Activated CD4-positive, alpha-beta T cell treated with anti-CD3 and anti-CD28 coated beads, Interleukin-2, amount 50 U/mL, for 16 hours (primary cell): ENCODE results near the gene SLC35F6.
"Not testable (repeated sequence)": the region's sequence is repeated elsewhere in the genome, so short reads cannot be mapped to it uniquely, and the experiment has no call there.

Experiments used
- DNase-seq: peaks from one replicate; pipeline ENCODE4 v3.0.0-alpha.2; 2020

The SLC35F6 gene

GRCh38 chr2:26757873-26758789 is 6.0 kb upstream of the SLC35F6 start:
- DNase-seq, result peak; percentile 61

GRCh38 chr2:26758790-26759321 is 5.2 kb upstream of the SLC35F6 start:
- DNase-seq, result no peak

- DNase-seq, result no peak
Measured at GRCh38 chr2:26759845-26760244, 4.2 kb upstream of the SLC35F6 start.

- DNase-seq, result not testable (repeated sequence)
Measured at GRCh38 chr2:26760991-26761390, 3.1 kb upstream of the SLC35F6 start.

GRCh38 chr2:26763019-26763418 is 1.1 kb upstream of the SLC35F6 start:
- no peak for DNase-seq

- DNase-seq, result no peak
Measured at GRCh38 chr2:26764906-26765305, 822 bp downstream of the SLC35F6 start.

GRCh38 chr2:26765475-26766200 is 1.6 kb downstream of the SLC35F6 start:
- no peak for DNase-seq

- no peak for DNase-seq
Measured at GRCh38 chr2:26767129-26767528, 3.0 kb downstream of the SLC35F6 start.

GRCh38 chr2:26767894-26768487 is 3.9 kb downstream of the SLC35F6 start:
- DNase-seq, result no peak

GRCh38 chr2:26768759-26769088 is 4.6 kb downstream of the SLC35F6 start:
- no peak for DNase-seq

GRCh38 chr2:26769089-26769761 is 5.1 kb downstream of the SLC35F6 start:
- peak; percentile 67 for DNase-seq

- peak; percentile 29 for DNase-seq
Measured at GRCh38 chr2:26770986-26771586, 7.0 kb downstream of the SLC35F6 start.

GRCh38 chr2:26772064-26773001 is 8.2 kb downstream of the SLC35F6 start:
- DNase-seq, result peak; percentile 55

- no peak for DNase-seq
Measured at GRCh38 chr2:26776195-26776800, 12.2 kb downstream of the SLC35F6 start.

GRCh38 chr2:26778098-26778497 is 14.0 kb downstream of the SLC35F6 start:
- no peak for DNase-seq

- no peak for DNase-seq
Measured at GRCh38 chr2:26778507-26778906, 14.4 kb downstream of the SLC35F6 start.

GRCh38 chr2:26780203-26780760 is 16.2 kb downstream of the SLC35F6 start:
- DNase-seq, result no peak

GRCh38 chr2:26782876-26783704 is 19.0 kb downstream of the SLC35F6 start:
- DNase-seq, result no peak

GRCh38 chr2:26784570-26785234 is 20.6 kb downstream of the SLC35F6 start:
- DNase-seq, result no peak
